Effector memory CD4-positive, alpha-beta T cell (primary cell): ENCODE data around the gene PSMD4.
A peak's percentile ranks its signal among the peaks of the same experiment; 100 is the strongest.
"Not testable (repeated sequence)": the region's sequence is repeated elsewhere in the genome, so short reads cannot be mapped to it uniquely, and the experiment has no call there.

Source experiments
- DNase-seq, 3 donors: peaks; one replicate each; pipeline ENCODE4 v3.0.0-alpha.2; 2020
- H3K27ac ChIP-seq: 2 replicates; pipeline ENCODE4 v1.7.0; 2013; ENCODE audit warnings: mild to moderate bottlenecking, low read length, moderate library complexity; ENCODE audit not compliant: insufficient read depth, poor library complexity, severe bottlenecking
- H3K27me3 ChIP-seq: replicated peaks from 2 replicates; pipeline ENCODE4 v1.7.0; 2013; ENCODE audit warnings: mild to moderate bottlenecking, low read length; ENCODE audit not compliant: insufficient read depth, control insufficient read depth, poor library complexity, severe bottlenecking
- H3K36me3 ChIP-seq: 2 replicates; pipeline ENCODE4 v1.7.0; 2013; ENCODE audit warnings: mild to moderate bottlenecking, low read length, moderate library complexity; ENCODE audit not compliant: control insufficient read depth, insufficient read depth
- H3K4me1 ChIP-seq: 2 replicates; pipeline ENCODE4 v1.7.0; 2013; ENCODE audit warnings: low read length, mild to moderate bottlenecking; ENCODE audit not compliant: control insufficient read depth, insufficient read depth, poor library complexity, severe bottlenecking
- H3K4me3 ChIP-seq: 2 replicates; pipeline ENCODE4 v1.7.0; 2013; ENCODE audit warnings: low read length, low read depth, mild to moderate bottlenecking; ENCODE audit not compliant: insufficient read depth, poor library complexity, severe bottlenecking
- H3K9me3 ChIP-seq: 2 replicates; pipeline ENCODE4 v1.7.0; 2013; ENCODE audit warnings: mild to moderate bottlenecking, low read length, moderate library complexity; ENCODE audit not compliant: control insufficient read depth

The PSMD4 gene

GRCh38 chr1:151267760-151268159 is 13.2 kb downstream of the PSMD4 start:
- H3K36me3 ChIP-seq = peaks cover 37% of the 10 kb centered on the region
- no peak overlapping the region for H3K4me3 ChIP-seq
- no peak for DNase-seq
- H3K27me3 ChIP-seq = no peaks in the 10 kb centered on the region
- H3K9me3 ChIP-seq = no peaks in the 10 kb centered on the region
- H3K27ac ChIP-seq = no peak overlapping the region
- no peaks in the 10 kb centered on the region for H3K4me1 ChIP-seq

DNA sequence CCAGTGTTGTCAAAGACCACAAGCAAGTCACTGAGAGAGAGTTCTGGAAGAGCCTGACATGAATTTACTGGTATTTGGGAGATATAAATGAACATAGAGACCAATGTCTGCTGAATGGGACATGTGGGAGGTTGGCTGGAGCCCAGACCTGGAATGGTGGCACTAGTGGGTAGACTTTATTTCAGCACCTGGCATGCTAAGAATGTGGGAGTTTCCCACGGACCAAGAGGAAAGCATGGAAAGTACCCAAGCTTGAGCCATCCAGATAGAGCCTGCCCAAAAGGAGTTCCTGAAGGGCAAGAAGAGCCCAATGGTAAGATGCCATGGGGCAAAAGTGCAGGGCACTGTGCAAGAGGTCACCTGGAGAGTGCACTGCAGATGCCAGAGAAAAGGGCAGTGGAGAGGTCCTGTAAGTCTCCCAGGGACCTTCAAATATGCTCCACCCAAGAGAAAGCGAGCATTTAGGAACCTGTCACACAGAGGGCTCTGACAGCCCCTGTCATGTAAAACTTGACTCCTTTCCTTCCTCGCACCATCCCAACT is 19.5 kb downstream of the PSMD4 start:
- Histone ChIP-seq H3K27ac (no peak overlapping the region), H3K4me1 (no peaks in the 10 kb centered on the region), H3K4me3 (no peak overlapping the region), H3K9me3 (no peaks in the 10 kb centered on the region), H3K27me3 (no peaks in the 10 kb centered on the region), H3K36me3 (no peaks in the 10 kb centered on the region)
- DNase-seq = no peak

DNA sequence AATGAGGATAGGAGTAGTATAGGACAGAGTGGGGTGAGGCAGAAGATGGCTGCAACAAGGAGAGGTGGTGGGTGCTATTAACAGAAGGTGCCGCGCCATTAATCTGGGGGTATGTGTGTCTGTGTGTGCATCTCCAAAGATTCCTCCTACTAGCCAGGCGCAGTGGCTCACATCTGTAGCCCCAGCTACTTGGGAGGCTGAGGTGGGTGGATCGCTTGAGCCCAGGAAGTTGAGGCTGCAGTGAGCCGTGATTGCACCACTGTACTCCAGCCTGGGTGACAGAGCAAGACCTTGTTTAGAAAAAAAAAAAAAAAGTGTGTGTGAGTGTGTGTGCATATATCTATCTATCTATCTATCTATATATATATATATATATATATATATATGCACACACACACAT is 20.8 kb downstream of the PSMD4 start:
- not testable (repeated sequence) for H3K4me3 ChIP-seq, DNase-seq, H3K27ac ChIP-seq, H3K9me3 ChIP-seq, H3K27me3 ChIP-seq, H3K36me3 ChIP-seq, H3K4me1 ChIP-seq

DNA sequence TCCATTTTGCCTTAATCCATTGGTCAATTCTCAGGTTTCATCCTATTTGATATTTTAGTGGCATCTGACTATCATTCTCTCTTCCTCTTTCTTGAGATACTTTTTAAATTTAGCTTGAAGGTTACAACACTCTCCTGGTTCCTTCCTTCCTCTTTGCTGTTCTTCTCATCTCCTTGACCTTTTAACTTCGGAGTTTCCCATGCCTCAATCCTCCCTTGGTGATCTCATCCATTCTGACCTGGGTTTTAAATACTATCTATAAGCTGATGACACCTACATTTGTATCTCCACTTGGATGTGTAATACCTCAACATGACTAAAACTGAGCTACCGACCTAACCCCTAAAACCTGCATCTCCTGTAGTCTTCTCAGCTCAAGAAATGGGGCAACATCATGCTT is 22.7 kb downstream of the PSMD4 start:
- Histone ChIP-seq H3K27ac (no peak overlapping the region), H3K36me3 (no peaks in the 10 kb centered on the region), H3K9me3 (no peaks in the 10 kb centered on the region), H3K4me3 (no peak overlapping the region), H3K27me3 (no peaks in the 10 kb centered on the region), H3K4me1 (no peaks in the 10 kb centered on the region)
- no peak for DNase-seq

GRCh38 chr1:151281225-151281968 is 26.9 kb downstream of the PSMD4 start:
- peaks cover 11% of the 10 kb centered on the region for H3K4me1 ChIP-seq
- peak; percentile 92 to 93 (median 93) for DNase-seq
- H3K27me3 ChIP-seq = no peaks in the 10 kb centered on the region
- peak overlapping the region; percentile 89 for H3K27ac ChIP-seq
- H3K36me3 ChIP-seq = peaks cover 7% of the 10 kb centered on the region
- H3K4me3 ChIP-seq = peak overlapping the region; percentile 71
- H3K9me3 ChIP-seq = no peaks in the 10 kb centered on the region

DNA sequence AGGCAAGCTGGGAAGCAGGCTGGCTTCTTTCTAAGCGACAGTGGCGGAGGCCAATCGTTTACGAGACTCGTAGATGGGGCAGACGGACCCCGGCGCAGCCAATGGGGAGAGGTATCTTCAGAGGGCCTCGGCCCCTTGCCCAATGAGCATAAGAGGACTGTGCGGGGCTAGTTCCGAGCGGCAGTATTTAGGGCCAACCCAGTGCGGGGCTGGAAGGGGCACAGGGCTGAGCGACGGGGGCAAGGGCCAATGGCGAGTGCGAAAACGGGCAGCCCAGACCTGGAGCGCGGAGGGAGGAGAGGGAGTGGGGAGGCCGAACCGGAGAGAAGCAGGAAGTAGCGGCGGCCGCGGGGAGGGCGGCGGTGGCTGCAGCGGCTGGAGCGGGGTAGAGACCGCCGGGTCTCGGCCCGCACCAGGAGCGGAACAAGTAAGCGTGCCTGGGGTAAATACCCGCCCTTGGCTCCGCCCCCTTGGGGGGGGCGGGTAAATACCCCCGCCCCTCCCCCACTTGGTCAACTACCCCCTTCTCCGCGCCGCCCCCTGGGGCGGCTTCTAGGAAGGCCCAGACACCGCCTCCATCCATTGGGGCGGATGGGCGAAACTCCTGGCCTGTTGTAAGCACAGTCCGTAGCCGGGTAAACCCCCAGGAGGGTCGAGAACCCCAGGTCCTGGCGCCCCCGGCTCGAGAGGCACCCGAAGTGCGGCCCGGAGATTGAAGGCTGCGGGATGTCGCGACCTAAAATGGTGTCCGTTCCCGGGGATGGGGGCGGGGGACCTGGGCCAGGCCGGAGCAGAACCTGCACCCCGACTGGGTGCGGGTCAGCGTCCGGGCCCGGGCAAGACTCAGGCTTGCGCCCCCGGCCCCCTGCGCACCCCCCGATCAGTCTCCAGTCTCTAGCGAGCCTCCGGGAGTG is 27.7 kb downstream of the PSMD4 start, which contains the start of gene ZNF687:
ZNF687 (plus strand) TSS at position 331 of the 914 bp plus-strand sequence. CDS start 3,993 bp downstream, outside the sequence.
- H3K4me1 ChIP-seq = peaks cover 11% of the 10 kb centered on the region
- no peaks in the 10 kb centered on the region for H3K9me3 ChIP-seq
- peak within 1 kb of the TSS; percentile 89 for H3K27ac ChIP-seq
- peak; percentile 96 to 98 (median 98) for DNase-seq
- no peaks in the 10 kb centered on the region for H3K27me3 ChIP-seq
- peak within 1 kb of the TSS; percentile 71 for H3K4me3 ChIP-seq
- peaks cover 15% of the 10 kb centered on the region for H3K36me3 ChIP-seq

DNA sequence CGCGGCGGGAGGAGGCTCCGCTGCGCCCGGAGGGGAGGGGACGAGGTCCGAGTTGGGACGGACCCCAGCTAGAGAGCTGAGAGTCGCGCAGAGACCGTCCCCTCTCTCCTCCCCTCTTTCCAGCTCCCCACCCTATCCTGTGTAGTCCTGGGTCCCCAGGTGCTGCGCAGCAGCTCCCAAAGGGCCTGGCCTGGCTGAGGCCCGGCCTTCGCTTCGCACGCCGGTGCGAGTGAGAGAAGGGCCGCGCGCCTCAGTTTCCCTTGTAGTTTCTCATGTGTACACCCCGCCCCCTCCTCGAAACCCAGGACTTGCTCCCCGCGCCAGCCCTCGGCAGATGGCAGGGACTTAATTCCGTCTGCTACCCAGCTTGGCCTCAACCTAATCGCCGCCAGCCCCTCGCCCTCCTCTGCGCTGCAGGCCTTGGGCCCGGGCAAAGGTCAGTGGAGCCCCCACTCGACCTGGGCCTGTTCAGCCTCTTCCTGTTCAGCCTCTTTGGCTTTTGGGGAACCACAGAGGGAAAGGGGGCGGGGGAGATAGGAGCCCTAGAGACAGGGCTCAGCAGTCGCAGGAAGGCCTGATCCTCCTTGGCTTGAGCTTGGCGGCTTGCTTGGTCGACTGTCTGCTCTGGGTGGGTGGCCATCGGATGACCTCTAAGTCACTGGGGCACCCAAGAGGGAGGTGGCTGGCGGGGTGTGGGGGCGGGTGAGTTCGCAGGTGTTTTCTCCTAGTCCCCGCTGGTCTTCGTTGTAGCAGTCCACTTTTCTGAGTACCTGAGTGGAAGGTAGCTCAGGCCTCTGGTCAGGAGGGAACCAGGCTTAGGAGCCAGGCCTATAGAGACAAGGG is 28.6 kb downstream of the PSMD4 start:
- peak in 1 of 3 donors; percentile 16 for DNase-seq
- peaks cover 11% of the 10 kb centered on the region for H3K4me1 ChIP-seq
- no peaks in the 10 kb centered on the region for H3K9me3 ChIP-seq
- H3K27ac ChIP-seq = peak overlapping the region; percentile 89
- H3K36me3 ChIP-seq = peaks cover 23% of the 10 kb centered on the region
- no peaks in the 10 kb centered on the region for H3K27me3 ChIP-seq
- peak overlapping the region; percentile 71 for H3K4me3 ChIP-seq

GRCh38 chr1:151284013-151284577 is 29.6 kb downstream of the PSMD4 start:
- DNase-seq = no peak
- Histone ChIP-seq H3K27me3 (no peaks in the 10 kb centered on the region), H3K36me3 (peaks cover 33% of the 10 kb centered on the region), H3K4me3 (no peak overlapping the region), H3K4me1 (peaks cover 11% of the 10 kb centered on the region), H3K9me3 (no peaks in the 10 kb centered on the region), H3K27ac (peak overlapping the region; percentile 89)

DNA sequence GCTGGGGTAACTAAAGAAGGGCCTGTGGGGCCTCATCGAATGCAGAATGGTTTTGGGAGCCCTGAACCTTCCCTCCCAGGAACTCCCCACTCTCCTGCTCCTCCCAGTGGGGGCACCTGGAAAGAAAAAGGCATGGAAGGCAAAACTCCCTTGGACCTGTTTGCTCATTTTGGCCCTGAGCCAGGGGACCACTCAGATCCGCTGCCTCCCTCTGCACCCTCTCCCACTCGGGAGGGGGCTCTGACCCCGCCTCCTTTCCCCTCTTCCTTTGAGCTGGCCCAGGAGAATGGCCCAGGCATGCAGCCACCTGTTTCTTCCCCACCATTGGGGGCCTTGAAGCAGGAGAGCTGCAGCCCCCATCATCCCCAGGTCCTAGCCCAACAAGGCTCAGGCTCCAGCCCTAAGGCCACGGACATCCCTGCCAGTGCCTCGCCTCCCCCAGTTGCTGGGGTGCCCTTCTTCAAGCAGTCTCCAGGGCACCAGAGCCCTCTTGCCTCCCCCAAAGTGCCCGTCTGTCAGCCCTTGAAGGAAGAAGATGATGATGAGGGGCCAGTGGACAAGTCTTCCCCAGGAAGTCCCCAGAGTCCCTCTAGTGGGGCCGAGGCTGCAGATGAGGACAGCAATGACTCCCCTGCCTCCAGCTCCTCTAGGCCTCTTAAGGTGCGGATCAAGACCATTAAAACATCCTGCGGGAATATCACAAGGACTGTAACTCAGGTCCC is 32.2 kb downstream of the PSMD4 start:
- H3K36me3 ChIP-seq = peaks cover 56% of the 10 kb centered on the region

More for the DNA sequence above, 32.2 kb downstream of the PSMD4 start:
- DNase-seq = no peak
- no peaks in the 10 kb centered on the region for H3K27me3 ChIP-seq
- H3K4me1 ChIP-seq = peaks cover 16% of the 10 kb centered on the region
- H3K27ac ChIP-seq = no peak overlapping the region
- H3K4me3 ChIP-seq = no peak overlapping the region
- no peaks in the 10 kb centered on the region for H3K9me3 ChIP-seq
